IMR-90 (cell line): ENCODE data around the gene IFT81.

Source experiments
- BHLHE40 ChIP-seq: fragments of 150-350 bp; IDR thresholded peaks from 2 replicates; pipeline ENCODE4 v1.6.1; 2016; ENCODE audit warnings: mild to moderate bottlenecking, low read depth, low read length
- CHD1 ChIP-seq: IDR thresholded peaks from 2 replicates; pipeline ENCODE4 v1.6.1; 2012; ENCODE audit warnings: low read depth, low read length, improper control_type of control experiment
- ELK1 ChIP-seq: fragments of 150-350 bp; IDR thresholded peaks from 2 replicates; pipeline ENCODE4 v1.6.1; 2016; ENCODE audit warnings: low read depth, mild to moderate bottlenecking, low read length, moderate library complexity, borderline replicate concordance
- FOS ChIP-seq: fragments of 150-350 bp; IDR thresholded peaks from 2 replicates; pipeline ENCODE4 v1.6.1; 2016; ENCODE audit warnings: low read depth, low read length
- MAFK ChIP-seq: IDR thresholded peaks from 2 replicates; pipeline ENCODE4 v1.6.1; 2012; ENCODE audit warnings: low read depth, low read length, improper control_type of control experiment
- POLR2A ChIP-seq: IDR thresholded peaks from 2 replicates; pipeline ENCODE4 v1.6.1; 2012; ENCODE audit warnings: mild to moderate bottlenecking, low read depth, low read length
- RCOR1 ChIP-seq: IDR thresholded peaks from 2 replicates; pipeline ENCODE4 v1.6.1; 2012; ENCODE audit warnings: mild to moderate bottlenecking, low read length, improper control_type of control experiment; ENCODE audit not compliant: insufficient replicate concordance
- RFX5 ChIP-seq: IDR thresholded peaks from 2 replicates; pipeline ENCODE4 v1.8.0; 2012; ENCODE audit warnings: low read depth, mild to moderate bottlenecking, low read length, moderate library complexity
- SMC3 ChIP-seq: fragments of 150-350 bp; IDR thresholded peaks from 2 replicates; pipeline ENCODE4 v1.6.1; 2016; ENCODE audit warnings: low read depth, mild to moderate bottlenecking, antibody characterized with exemption, low read length, moderate library complexity
- TF ChIP-seq, protein P1 (sequence below): conservative IDR thresholded peaks from 2 replicates; pipeline ENCODE4 v1.5.1; 2012; ENCODE audit warnings: mild to moderate bottlenecking, low read depth, low read length, improper control_type of control experiment
- TF ChIP-seq, protein P2 (sequence below): fragments of 150-350 bp; IDR thresholded peaks from 2 replicates; pipeline ENCODE4 v1.6.1; 2017; ENCODE audit warnings: mild to moderate bottlenecking, antibody characterized with exemption, low read length, low read depth

GRCh38 chr12:110105159-110105558 lies 19.0 kb upstream of the IFT81 start:
- TF ChIP-seq, protein P1, sequence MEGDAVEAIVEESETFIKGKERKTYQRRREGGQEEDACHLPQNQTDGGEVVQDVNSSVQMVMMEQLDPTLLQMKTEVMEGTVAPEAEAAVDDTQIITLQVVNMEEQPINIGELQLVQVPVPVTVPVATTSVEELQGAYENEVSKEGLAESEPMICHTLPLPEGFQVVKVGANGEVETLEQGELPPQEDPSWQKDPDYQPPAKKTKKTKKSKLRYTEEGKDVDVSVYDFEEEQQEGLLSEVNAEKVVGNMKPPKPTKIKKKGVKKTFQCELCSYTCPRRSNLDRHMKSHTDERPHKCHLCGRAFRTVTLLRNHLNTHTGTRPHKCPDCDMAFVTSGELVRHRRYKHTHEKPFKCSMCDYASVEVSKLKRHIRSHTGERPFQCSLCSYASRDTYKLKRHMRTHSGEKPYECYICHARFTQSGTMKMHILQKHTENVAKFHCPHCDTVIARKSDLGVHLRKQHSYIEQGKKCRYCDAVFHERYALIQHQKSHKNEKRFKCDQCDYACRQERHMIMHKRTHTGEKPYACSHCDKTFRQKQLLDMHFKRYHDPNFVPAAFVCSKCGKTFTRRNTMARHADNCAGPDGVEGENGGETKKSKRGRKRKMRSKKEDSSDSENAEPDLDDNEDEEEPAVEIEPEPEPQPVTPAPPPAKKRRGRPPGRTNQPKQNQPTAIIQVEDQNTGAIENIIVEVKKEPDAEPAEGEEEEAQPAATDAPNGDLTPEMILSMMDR: no peak
- no peak for TF ChIP-seq POLR2A
- TF ChIP-seq ELK1: no peak
- no peak for TF ChIP-seq RCOR1
- TF ChIP-seq BHLHE40: no peak
- TF ChIP-seq MAFK: no peak
- TF ChIP-seq, protein P2, sequence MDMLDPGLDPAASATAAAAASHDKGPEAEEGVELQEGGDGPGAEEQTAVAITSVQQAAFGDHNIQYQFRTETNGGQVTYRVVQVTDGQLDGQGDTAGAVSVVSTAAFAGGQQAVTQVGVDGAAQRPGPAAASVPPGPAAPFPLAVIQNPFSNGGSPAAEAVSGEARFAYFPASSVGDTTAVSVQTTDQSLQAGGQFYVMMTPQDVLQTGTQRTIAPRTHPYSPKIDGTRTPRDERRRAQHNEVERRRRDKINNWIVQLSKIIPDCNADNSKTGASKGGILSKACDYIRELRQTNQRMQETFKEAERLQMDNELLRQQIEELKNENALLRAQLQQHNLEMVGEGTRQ: no peak
- no peak for TF ChIP-seq RFX5
- TF ChIP-seq FOS: no peak
- TF ChIP-seq CHD1: no peak
- no peak for TF ChIP-seq SMC3
